DOHH2 (cell line): Measurements from ENCODE around the gene DOCK4.

Experiments used
- H3F3A ChIP-seq: fragments of 200-600 bp; sonication (generic), shearing (Covaris generic); 2 replicates; pipeline ENCODE4 v1.6.0; 2016; ENCODE audit warnings: antibody characterized with exemption, mild to moderate bottlenecking; ENCODE audit not compliant: control insufficient read depth, insufficient read depth
- H3K27ac ChIP-seq: fragments of 200-600 bp; sonication (generic); 2 replicates; pipeline ENCODE4 v1.5.1; 2014; ENCODE audit warnings: low read depth, mild to moderate bottlenecking, low read length, moderate library complexity
- H3K27me3 ChIP-seq: fragments of 200-600 bp; sonication (generic); 2 replicates; pipeline ENCODE4 v1.6.1; 2014; ENCODE audit warnings: mild to moderate bottlenecking, low read length, mixed read lengths; ENCODE audit not compliant: control insufficient read depth
- H3K36me3 ChIP-seq: fragments of 200-600 bp; sonication (generic); 2 replicates; pipeline ENCODE4 v1.6.1; 2014; ENCODE audit warnings: mild to moderate bottlenecking, low read length, moderate library complexity, mixed read lengths; ENCODE audit not compliant: control insufficient read depth
- H3K4me1 ChIP-seq: fragments of 200-600 bp; sonication (generic); 2 replicates; pipeline ENCODE4 v1.6.1; 2014; ENCODE audit warnings: mild to moderate bottlenecking, low read length, mixed read lengths; ENCODE audit not compliant: control insufficient read depth
- H3K4me2 ChIP-seq: fragments of 200-600 bp; sonication (generic); 2 replicates; pipeline ENCODE4 v1.6.0; 2014; ENCODE audit warnings: mild to moderate bottlenecking, low read length, moderate library complexity
- H3K4me3 ChIP-seq: fragments of 200-600 bp; sonication (generic); 2 replicates; pipeline ENCODE4 v1.5.1; 2014; ENCODE audit warnings: mild to moderate bottlenecking, low read length, mixed read lengths
- H3K79me2 ChIP-seq: fragments of 200-600 bp; sonication (generic); 2 replicates; pipeline ENCODE4 v1.6.1; 2014; ENCODE audit warnings: mild to moderate bottlenecking, low read length, mixed read lengths; ENCODE audit not compliant: control insufficient read depth
- H3K9me2 ChIP-seq: fragments of 200-600 bp; sonication (generic); replicated peaks from 2 replicates; pipeline ENCODE4 v1.6.1; 2014; ENCODE audit warnings: mild to moderate bottlenecking, low read length, mixed read lengths; ENCODE audit not compliant: control insufficient read depth
- H3K9me3 ChIP-seq: fragments of 200-600 bp; sonication (generic); 2 replicates; pipeline ENCODE4 v1.6.1; 2014; ENCODE audit warnings: antibody characterized with exemption, low read length, mixed read lengths; ENCODE audit not compliant: control insufficient read depth, insufficient read depth
- H4K20me1 ChIP-seq: fragments of 200-600 bp; sonication (generic); 2 replicates; pipeline ENCODE4 v1.6.0; 2014; ENCODE audit warnings: low read depth, mild to moderate bottlenecking, antibody characterized with exemption, low read length, moderate library complexity; ENCODE audit not compliant: control insufficient read depth, insufficient read depth
- EZH2phosphoT487 ChIP-seq: fragments of 200-600 bp; sonication (generic); IDR thresholded peaks from 2 replicates; pipeline ENCODE4 v1.6.1; 2017; ENCODE audit warnings: borderline replicate concordance, mild to moderate bottlenecking, antibody characterized with exemption, low read length, moderate library complexity, mixed read lengths
- TF ChIP-seq, protein P1 (sequence below): fragments of 200-600 bp; sonication (generic); IDR thresholded peaks from one replicate; pipeline ENCODE4 v1.5.1; 2014; ENCODE audit warnings: antibody characterized with exemption, mild to moderate bottlenecking, low read depth, low read length; ENCODE audit not compliant: poor library complexity, severe bottlenecking

Gene DOCK4

DNA sequence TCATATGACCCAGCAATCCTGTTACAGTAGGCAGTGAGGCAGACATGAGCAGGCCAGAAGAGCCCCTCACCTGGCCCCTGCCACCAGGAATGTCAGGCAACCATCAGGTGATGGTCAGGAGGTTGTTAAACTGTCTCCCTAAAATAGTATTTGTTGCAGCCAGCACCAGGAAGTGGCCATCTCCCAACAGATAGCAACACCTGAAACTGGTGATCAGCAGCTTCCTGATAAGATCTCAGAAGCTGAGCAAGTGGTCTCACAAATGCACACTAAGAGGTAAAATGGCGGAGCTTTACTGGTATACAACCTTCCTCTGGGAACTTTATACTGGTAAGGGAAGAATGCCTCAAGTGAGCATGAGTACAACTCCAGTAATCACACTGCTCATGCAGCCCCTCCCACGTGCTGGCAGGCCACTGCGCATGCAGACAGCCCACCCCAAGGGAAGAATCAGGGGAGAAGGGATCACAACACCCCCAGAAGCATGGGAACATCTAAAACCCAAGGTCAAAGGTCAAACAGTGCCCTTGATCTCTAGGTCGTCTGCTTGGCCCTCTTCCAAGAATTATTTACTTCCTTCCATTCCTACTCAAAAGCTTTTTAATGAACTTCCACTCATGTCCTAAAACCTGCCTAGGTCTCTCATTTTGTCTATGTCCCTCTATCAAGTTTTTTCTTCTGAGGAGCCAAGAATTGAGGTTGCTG is 133.5 kb downstream of the DOCK4 start:
- H3F3A ChIP-seq, result no peaks in the 10 kb centered on the region

GRCh38 chr7:112071856-112072255 is 134.3 kb downstream of the DOCK4 start:
- Histone ChIP-seq H3K27ac (no peak overlapping the region), H3K79me2 (no peaks in the 10 kb centered on the region), H3K9me2 (no peaks in the 10 kb centered on the region), H3K27me3 (no peaks in the 10 kb centered on the region), H3K4me1 (no peaks in the 10 kb centered on the region), H3K4me2 (no peak overlapping the region), H3K36me3 (no peaks in the 10 kb centered on the region), H4K20me1 (no peaks in the 10 kb centered on the region), H3K9me3 (no peaks in the 10 kb centered on the region), H3F3A (no peaks in the 10 kb centered on the region), H3K4me3 (no peak overlapping the region)
- TF ChIP-seq, protein P1, sequence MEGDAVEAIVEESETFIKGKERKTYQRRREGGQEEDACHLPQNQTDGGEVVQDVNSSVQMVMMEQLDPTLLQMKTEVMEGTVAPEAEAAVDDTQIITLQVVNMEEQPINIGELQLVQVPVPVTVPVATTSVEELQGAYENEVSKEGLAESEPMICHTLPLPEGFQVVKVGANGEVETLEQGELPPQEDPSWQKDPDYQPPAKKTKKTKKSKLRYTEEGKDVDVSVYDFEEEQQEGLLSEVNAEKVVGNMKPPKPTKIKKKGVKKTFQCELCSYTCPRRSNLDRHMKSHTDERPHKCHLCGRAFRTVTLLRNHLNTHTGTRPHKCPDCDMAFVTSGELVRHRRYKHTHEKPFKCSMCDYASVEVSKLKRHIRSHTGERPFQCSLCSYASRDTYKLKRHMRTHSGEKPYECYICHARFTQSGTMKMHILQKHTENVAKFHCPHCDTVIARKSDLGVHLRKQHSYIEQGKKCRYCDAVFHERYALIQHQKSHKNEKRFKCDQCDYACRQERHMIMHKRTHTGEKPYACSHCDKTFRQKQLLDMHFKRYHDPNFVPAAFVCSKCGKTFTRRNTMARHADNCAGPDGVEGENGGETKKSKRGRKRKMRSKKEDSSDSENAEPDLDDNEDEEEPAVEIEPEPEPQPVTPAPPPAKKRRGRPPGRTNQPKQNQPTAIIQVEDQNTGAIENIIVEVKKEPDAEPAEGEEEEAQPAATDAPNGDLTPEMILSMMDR, result no peak
- TF ChIP-seq EZH2phosphoT487, result no peak

More for the DNA sequence above, 133.5 kb downstream of the DOCK4 start:
- Histone ChIP-seq H3K79me2 (no peaks in the 10 kb centered on the region), H3K27me3 (no peaks in the 10 kb centered on the region), H3K4me2 (no peak overlapping the region), H3K27ac (no peak overlapping the region), H3K9me3 (no peaks in the 10 kb centered on the region), H3K9me2 (no peaks in the 10 kb centered on the region), H3K4me1 (no peaks in the 10 kb centered on the region), H3K4me3 (no peak overlapping the region), H3K36me3 (no peaks in the 10 kb centered on the region), H4K20me1 (no peaks in the 10 kb centered on the region)
- TF ChIP-seq EZH2phosphoT487, result no peak
- TF ChIP-seq, protein P1, result no peak

DNA sequence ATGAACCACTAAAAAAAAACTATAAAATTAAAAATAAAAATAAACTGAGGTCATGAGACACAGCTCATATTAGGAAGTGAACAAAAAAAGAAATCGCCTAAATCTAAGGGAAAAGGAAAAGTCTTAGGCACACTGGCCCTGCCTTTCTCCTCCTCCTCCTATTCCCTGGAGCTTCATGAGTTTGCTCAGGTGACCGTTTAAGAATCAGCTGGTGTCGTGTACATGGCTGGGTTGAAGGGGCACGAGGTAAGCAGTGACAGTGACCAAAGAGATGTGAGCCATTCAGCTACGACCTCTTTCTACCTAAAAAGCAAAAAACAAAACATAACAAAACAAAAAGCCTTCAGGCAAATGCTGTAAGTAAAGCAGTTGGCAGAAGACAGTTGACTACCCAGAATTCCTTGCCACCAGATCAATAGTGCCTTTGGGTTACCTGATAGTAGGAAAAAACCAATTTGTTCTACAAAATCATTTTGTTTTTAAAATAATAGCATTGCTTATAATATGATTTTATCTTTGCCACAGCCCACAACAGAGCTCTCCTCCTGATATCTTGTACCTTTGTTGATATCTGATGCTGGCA is 135.4 kb downstream of the DOCK4 start:
- no peak for TF ChIP-seq EZH2phosphoT487
- Histone ChIP-seq H3K9me3 (no peaks in the 10 kb centered on the region), H3K4me2 (no peak overlapping the region), H3K36me3 (no peaks in the 10 kb centered on the region), H3K4me1 (no peaks in the 10 kb centered on the region), H3K4me3 (no peak overlapping the region), H3K9me2 (no peaks in the 10 kb centered on the region), H3K79me2 (no peaks in the 10 kb centered on the region), H4K20me1 (no peaks in the 10 kb centered on the region), H3K27me3 (no peaks in the 10 kb centered on the region), H3K27ac (no peak overlapping the region), H3F3A (no peaks in the 10 kb centered on the region)

DNA sequence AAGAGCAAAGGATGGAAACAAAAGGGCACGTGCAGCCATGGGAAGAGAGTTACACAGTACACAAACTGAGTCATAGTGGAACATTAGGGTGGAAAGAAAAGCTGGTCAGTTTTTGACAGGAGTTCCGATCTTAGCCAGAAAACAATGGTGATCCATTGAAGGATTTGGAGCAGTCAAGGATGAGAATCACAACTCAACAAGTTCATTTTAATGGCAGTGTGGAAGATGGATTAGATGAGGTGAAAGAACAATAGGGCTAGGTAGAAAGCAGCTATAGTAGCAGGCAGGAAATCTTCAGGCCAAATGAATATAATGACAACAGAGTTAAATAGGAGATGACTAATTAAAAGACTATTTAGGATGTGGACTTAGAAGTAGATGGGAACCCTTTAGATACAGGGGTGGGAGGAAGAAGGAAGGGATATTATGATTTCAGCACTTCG is 136.3 kb downstream of the DOCK4 start:
- H3K9me2 ChIP-seq, result no peaks in the 10 kb centered on the region
- H3F3A ChIP-seq, result no peaks in the 10 kb centered on the region
- H3K4me2 ChIP-seq, result no peak overlapping the region
- H3K36me3 ChIP-seq, result no peaks in the 10 kb centered on the region
- no peak overlapping the region for H3K4me3 ChIP-seq
- H4K20me1 ChIP-seq, result no peaks in the 10 kb centered on the region
- H3K27me3 ChIP-seq, result no peaks in the 10 kb centered on the region
- H3K79me2 ChIP-seq, result no peaks in the 10 kb centered on the region
- H3K4me1 ChIP-seq, result no peaks in the 10 kb centered on the region
- no peaks in the 10 kb centered on the region for H3K9me3 ChIP-seq
- H3K27ac ChIP-seq, result no peak overlapping the region
- TF ChIP-seq, protein P1, result no peak
- TF ChIP-seq EZH2phosphoT487, result no peak
